Brain microvascular endothelial cell (primary cell): ENCODE measurements around the gene LDLRAD4.

Source experiments
- DNase-seq: peaks from one replicate; pipeline ENCODE4 v3.0.0-alpha.2; 2020
- H3K27ac ChIP-seq: fragments of 250-450 bp; sonication (Bioruptor Pico); 2 replicates; pipeline ENCODE4 v1.5.1; 2020; ENCODE audit warnings: mild to moderate bottlenecking, moderate library complexity
- H3K27me3 ChIP-seq: fragments of 250-450 bp; sonication (Bioruptor Pico); replicated peaks from 2 replicates; pipeline ENCODE4 v1.5.1; 2020; ENCODE audit warnings: mild to moderate bottlenecking
- H3K36me3 ChIP-seq: fragments of 250-450 bp; sonication (Bioruptor Pico); replicated peaks from 2 replicates; pipeline ENCODE4 v1.5.1; 2020; ENCODE audit warnings: mild to moderate bottlenecking
- H3K4me3 ChIP-seq: 2 replicates; pipeline ENCODE4 v1.5.1; 2011; ENCODE audit warnings: low read depth, mild to moderate bottlenecking, control low read depth, low read length, moderate library complexity
- in situ Hi-C: cut with HindIII; loops from 2 replicates; pipeline ENCODE4 v1.10.0; 2017; ENCODE audit warnings: low sequenced_read_pairs, low pct_ligation_motif_present
- TF ChIP-seq, protein P1 (sequence below): IDR thresholded peaks from 2 replicates; pipeline ENCODE4 v1.5.1; 2011; ENCODE audit warnings: low read depth, mild to moderate bottlenecking, moderate library complexity, low read length, control low read depth, inconsistent platforms; ENCODE audit errors: missing control alignments

Gene LDLRAD4

DNA sequence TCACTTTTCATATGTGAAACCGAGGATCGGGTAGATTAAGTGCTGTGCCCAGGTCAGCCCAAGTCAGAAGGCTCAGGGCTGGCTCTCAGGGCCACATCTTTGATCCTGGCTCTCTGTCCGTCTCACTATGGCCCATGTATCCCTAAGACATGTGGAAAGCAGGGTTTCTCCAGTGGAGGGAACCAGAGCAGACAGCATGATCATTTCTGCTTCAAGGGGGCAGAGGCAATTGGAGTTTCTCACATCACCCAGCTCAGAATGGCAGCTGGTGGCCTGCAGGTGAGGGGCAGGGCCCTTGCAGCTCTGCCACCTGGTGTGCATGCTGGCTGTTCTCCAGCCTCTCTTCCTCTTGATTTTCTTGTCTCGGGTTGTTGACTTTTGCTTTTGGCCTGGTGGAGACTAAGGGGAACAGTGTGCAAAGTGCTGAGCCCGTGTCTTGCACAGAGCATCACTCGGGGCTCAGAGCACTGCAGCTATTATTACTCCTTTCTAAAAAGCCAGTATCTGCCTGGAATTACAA is 27.0 kb downstream of the LDLRAD4 start:
- DNase-seq = no peak
- Histone ChIP-seq H3K27ac (no peak overlapping the region), H3K4me3 (no peak overlapping the region), H3K36me3 (no peaks in the 10 kb centered on the region), H3K27me3 (no peaks in the 10 kb centered on the region)
- in situ Hi-C loops = no loop called here
- TF ChIP-seq, protein P1, sequence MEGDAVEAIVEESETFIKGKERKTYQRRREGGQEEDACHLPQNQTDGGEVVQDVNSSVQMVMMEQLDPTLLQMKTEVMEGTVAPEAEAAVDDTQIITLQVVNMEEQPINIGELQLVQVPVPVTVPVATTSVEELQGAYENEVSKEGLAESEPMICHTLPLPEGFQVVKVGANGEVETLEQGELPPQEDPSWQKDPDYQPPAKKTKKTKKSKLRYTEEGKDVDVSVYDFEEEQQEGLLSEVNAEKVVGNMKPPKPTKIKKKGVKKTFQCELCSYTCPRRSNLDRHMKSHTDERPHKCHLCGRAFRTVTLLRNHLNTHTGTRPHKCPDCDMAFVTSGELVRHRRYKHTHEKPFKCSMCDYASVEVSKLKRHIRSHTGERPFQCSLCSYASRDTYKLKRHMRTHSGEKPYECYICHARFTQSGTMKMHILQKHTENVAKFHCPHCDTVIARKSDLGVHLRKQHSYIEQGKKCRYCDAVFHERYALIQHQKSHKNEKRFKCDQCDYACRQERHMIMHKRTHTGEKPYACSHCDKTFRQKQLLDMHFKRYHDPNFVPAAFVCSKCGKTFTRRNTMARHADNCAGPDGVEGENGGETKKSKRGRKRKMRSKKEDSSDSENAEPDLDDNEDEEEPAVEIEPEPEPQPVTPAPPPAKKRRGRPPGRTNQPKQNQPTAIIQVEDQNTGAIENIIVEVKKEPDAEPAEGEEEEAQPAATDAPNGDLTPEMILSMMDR = no peak

DNA sequence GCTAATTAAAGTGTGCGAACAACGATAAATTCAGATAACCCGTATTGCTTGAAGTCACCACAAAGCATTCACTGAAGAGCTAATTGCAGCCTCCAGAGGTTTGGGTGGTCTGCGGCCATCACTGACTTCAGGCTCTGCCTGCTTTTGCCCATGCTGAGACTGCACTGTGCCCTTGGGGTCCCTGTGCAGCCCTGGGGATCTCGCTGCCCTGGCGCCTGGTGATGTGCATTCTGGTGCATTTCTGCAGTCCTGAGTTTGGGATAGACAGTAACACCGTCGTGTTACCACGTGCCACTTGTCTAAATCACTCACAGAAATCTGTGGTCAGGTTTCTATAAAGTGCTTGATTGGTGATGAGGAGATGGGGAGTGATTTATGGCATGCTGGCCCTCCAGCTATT is 27.6 kb downstream of the LDLRAD4 start:
- Histone ChIP-seq H3K36me3 (no peaks in the 10 kb centered on the region), H3K27ac (no peak overlapping the region), H3K27me3 (no peaks in the 10 kb centered on the region), H3K4me3 (no peak overlapping the region)
- DNase-seq = no peak
- in situ Hi-C loops = no loop called here
- TF ChIP-seq, protein P1 = no peak

DNA sequence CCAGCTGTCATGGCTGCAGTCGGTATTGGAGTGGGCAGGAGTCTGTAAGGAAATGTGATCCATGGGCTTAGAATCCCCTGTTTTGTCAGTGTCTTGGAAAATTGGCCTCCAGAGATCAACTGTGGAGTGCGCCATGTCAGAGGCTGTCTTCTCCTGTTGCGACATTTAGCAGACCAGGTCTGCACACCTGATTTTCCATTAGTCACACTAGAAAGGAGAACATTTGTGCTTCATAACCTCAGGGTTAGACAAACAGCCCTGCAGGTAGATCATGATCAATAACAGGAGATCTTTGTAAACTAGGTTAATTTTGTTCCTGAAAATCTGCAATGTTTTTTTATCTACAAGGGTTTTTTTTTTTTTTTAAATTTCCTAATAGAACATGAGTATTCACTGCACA is 28.0 kb downstream of the LDLRAD4 start:
- TF ChIP-seq, protein P1 = no peak
- in situ Hi-C loops = no loop called here
- H3K27me3 ChIP-seq = no peaks in the 10 kb centered on the region
- H3K36me3 ChIP-seq = no peaks in the 10 kb centered on the region
- H3K27ac ChIP-seq = no peak overlapping the region
- H3K4me3 ChIP-seq = no peak overlapping the region
- DNase-seq = no peak

DNA sequence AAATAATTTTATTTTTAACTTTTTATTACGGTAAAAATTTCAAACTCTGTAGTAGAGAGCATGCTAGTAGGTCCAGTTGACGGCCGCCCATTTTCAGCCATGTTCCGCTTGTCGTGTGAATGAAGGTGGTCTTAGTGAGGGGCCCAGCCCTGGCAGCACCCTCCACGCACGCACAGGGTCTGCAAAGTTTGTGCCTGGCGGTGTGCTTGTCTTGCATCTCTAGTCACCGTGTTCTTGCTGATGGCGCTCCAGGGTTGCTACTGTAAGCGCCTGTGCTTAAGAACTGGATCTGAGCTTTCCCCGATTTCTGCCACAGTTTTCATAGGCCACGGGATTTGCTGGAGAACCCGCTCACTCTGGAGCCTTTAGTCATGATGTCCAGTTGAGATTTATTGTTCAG is 28.9 kb downstream of the LDLRAD4 start:
- in situ Hi-C loops = no loop called here
- Histone ChIP-seq H3K27ac (no peak overlapping the region), H3K27me3 (no peaks in the 10 kb centered on the region), H3K36me3 (no peaks in the 10 kb centered on the region), H3K4me3 (no peak overlapping the region)
- no peak for DNase-seq
- TF ChIP-seq, protein P1 = no peak

DNA sequence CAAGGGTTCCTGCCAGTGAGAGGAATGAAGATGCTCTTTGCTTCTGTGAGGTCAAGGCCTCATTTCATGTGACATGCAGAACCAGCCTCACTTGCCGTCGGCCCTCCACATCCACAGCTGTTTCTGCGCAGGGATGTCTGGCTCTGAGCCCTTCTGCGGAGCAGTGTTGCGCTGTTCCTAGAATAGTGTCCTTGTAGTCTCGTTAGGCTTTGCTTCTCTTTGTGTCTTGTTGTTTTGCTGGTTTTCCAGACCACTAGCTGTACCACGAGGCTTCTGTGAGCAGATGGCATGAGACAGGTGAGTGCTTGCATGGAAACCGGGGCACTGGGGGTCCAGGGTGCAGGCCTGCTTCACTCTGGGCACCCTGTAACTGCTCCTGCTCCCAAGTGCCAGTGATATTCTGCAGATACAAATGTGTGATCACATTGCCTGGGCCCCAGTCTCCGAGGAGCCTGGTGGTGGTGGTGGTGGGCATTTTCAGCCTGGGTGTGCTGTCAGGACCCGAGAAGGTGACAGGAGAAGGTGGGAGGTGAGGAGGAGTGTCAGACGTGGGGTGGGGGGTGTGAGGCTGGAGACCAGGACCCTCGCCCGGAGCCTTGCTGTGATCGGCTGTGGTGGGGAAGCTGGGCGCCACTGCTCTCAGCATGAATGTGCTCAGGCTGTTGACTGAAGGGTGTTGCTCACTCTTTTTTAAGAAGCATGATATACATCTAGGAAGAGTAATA is 34.3 kb downstream of the LDLRAD4 start:
- Histone ChIP-seq H3K4me3 (no peak overlapping the region), H3K27me3 (no peaks in the 10 kb centered on the region), H3K27ac (no peak overlapping the region), H3K36me3 (no peaks in the 10 kb centered on the region)
- no peak for DNase-seq
- TF ChIP-seq, protein P1 = no peak
- in situ Hi-C loops = no loop called here
